ENCODE results near the gene FANK1. TPM values are rescaled to one million over a fixed set of nuclear protein-coding genes. Genes with fewer than 3 reads are reported as not detected.
A peak's percentile ranks its signal among the peaks of the same experiment; 100 is the strongest.

Gene FANK1
- total RNA-seq, 1 donor from 2014 or later: 0.30 TPM

- H3K27me3 ChIP-seq (ENCODE audit: low read depth): no peaks in the 10 kb centered on the region
- H3K4me3 ChIP-seq: no peak overlapping the region
- H3K4me1 ChIP-seq: peaks cover 19% of the 10 kb centered on the region
- peak overlapping the region; percentile 44 for H3K27ac ChIP-seq (replicated peaks)
- H3K9me3 ChIP-seq (replicated peaks): no peaks in the 10 kb centered on the region
- H3K36me3 ChIP-seq: no peaks in the 10 kb centered on the region
- DNase-seq: peak; percentile 50
- intact Hi-C loops (cut with micrococcal nuclease): no loop called here
- no peak for TF ChIP-seq CTCF (IDR thresholded peaks at IDR 0.05; ENCODE audit: borderline replicate concordance)
Observed at GRCh38 chr10:126049759-126050700, 153.7 kb downstream of the FANK1 start.

- Histone ChIP-seq H3K27me3 (ENCODE audit: low read depth) (no peaks in the 10 kb centered on the region), H3K36me3 (no peaks in the 10 kb centered on the region), H3K27ac (replicated peaks) (no peak overlapping the region), H3K4me1 (peaks cover 19% of the 10 kb centered on the region), H3K9me3 (replicated peaks) (no peaks in the 10 kb centered on the region), H3K4me3 (no peak overlapping the region)
- no peak for TF ChIP-seq CTCF (IDR thresholded peaks at IDR 0.05; ENCODE audit: borderline replicate concordance)
- intact Hi-C loops (cut with micrococcal nuclease): no loop called here
- no peak for DNase-seq
Observed at GRCh38 chr10:126052171-126052570, 155.8 kb downstream of the FANK1 start.

GRCh38 chr10:126054191-126054590, 157.8 kb downstream of the FANK1 start:
- intact Hi-C loops (cut with micrococcal nuclease): no loop called here
- TF ChIP-seq CTCF (IDR thresholded peaks at IDR 0.05; ENCODE audit: borderline replicate concordance): no peak

GRCh38 chr10:126057494-126057893, 161.1 kb downstream of the FANK1 start:
- no peak for DNase-seq
- TF ChIP-seq CTCF (IDR thresholded peaks at IDR 0.05; ENCODE audit: borderline replicate concordance): no peak
- intact Hi-C loops (cut with micrococcal nuclease): no loop called here
- peaks cover 18% of the 10 kb centered on the region for H3K27me3 ChIP-seq (ENCODE audit: low read depth)
- H3K4me1 ChIP-seq: peaks cover 27% of the 10 kb centered on the region
- no peak overlapping the region for H3K27ac ChIP-seq (replicated peaks)
- peaks cover 6% of the 10 kb centered on the region for H3K9me3 ChIP-seq (replicated peaks)
- H3K4me3 ChIP-seq: no peak overlapping the region
- H3K36me3 ChIP-seq: no peaks in the 10 kb centered on the region

More at GRCh38 chr10:126054191-126054590, 157.8 kb downstream of the FANK1 start:
- Histone ChIP-seq H3K27me3 (ENCODE audit: low read depth) (peaks cover 17% of the 10 kb centered on the region), H3K27ac (replicated peaks) (no peak overlapping the region), H3K4me1 (peaks cover 15% of the 10 kb centered on the region), H3K36me3 (no peaks in the 10 kb centered on the region), H3K9me3 (replicated peaks) (no peaks in the 10 kb centered on the region), H3K4me3 (no peak overlapping the region)
- DNase-seq: no peak

GRCh38 chr10:126058104-126058503, 161.7 kb downstream of the FANK1 start:
- DNase-seq: no peak
- Histone ChIP-seq H3K4me1 (peaks cover 32% of the 10 kb centered on the region), H3K27me3 (ENCODE audit: low read depth) (peaks cover 18% of the 10 kb centered on the region), H3K4me3 (no peak overlapping the region), H3K9me3 (replicated peaks) (peaks cover 6% of the 10 kb centered on the region), H3K36me3 (no peaks in the 10 kb centered on the region), H3K27ac (replicated peaks) (no peak overlapping the region)
- intact Hi-C loops (cut with micrococcal nuclease): no loop called here
- TF ChIP-seq CTCF (IDR thresholded peaks at IDR 0.05; ENCODE audit: borderline replicate concordance): no peak

Measured in left ventricle myocardium inferior (tissue), 1 donor.